Transverse colon (tissue), 4 donors: ENCODE data around the gene PEAK3. TPM values are rescaled to one million over a fixed set of nuclear protein-coding genes. Genes with fewer than 3 reads are reported as not detected.

Source experiments
- DNase-seq: peaks from one replicate; pipeline ENCODE4 v3.0.0-alpha.2; 2019
- H3K27ac ChIP-seq, 4 donors: fragments of 200-600 bp; sonication (generic); 2 replicates each; pipeline ENCODE4 v1.5.1; 2016 to 2018; ENCODE audit warnings: inconsistent platforms in 4 of 4
- H3K27me3 ChIP-seq: fragments of 200-600 bp; sonication (generic); 2 replicates; pipeline ENCODE4 v1.5.1; 2017; ENCODE audit warnings: inconsistent platforms
- H3K36me3 ChIP-seq, 4 donors: fragments of 200-600 bp; sonication (generic); 2 replicates each; pipeline ENCODE4 v1.5.1; 2017 to 2019; ENCODE audit warnings: inconsistent platforms in 4 of 4
- H3K4me1 ChIP-seq, 4 donors: fragments of 200-600 bp; sonication (generic); 2 replicates each; pipeline ENCODE4 v1.5.1; 2017 to 2020; ENCODE audit warnings: inconsistent platforms in 4 of 4
- H3K4me3 ChIP-seq, 4 donors: fragments of 200-600 bp; sonication (generic); 1 replicate in 1 of 4; 2 replicates in 3 of 4; pipeline versions ENCODE4 v1.5.1 to v1.6.1; 2017 to 2019; ENCODE audit warnings: inconsistent platforms in 4 of 4
- H3K9me3 ChIP-seq, 2 donors: fragments of 200-600 bp; sonication (generic); 2 replicates each; pipeline ENCODE4 v1.5.1; 2017 to 2019; ENCODE audit warnings: inconsistent platforms in 2 of 2
- EP300 ChIP-seq: sonication (generic); formaldehyde crosslinking; IDR thresholded peaks from one replicate; pipeline ENCODE4 v1.6.1; 2017; ENCODE audit warnings: antibody characterized with exemption, low read depth
- POLR2A ChIP-seq: fragments of 450-650 bp; IDR thresholded peaks from one replicate; pipeline ENCODE4 v1.6.1; 2016; ENCODE audit warnings: antibody characterized with exemption, mild to moderate bottlenecking, moderate library complexity
- POLR2AphosphoS5 ChIP-seq, 3 donors: sonication (generic); formaldehyde crosslinking; IDR thresholded peaks; one replicate each; pipeline ENCODE4 v1.6.1; 2016; ENCODE audit warnings: antibody characterized with exemption in 3 of 3
- WGBS, 2 donors: methylation state at CpG; one replicate each; pipeline ENCODE4 v1.1.5; 2018; ENCODE audit warnings: low coverage in 1 of 2; 5-methylcytosine and 5-hydroxymethylcytosine counted together
- in situ Hi-C, 4 donors: fragments of 200-750 bp; cut with MboI; loops; one replicate each; pipeline versions ENCODE4 v1.15.0 to v1.15.1; 2017; ENCODE audit warnings: low sequenced_read_pairs in 3 of 4, low pct_ligation_motif_present in 1 of 4, low pct_unique_long_range_greater_than_20kb in 1 of 4
- intact Hi-C: fragments of 100-400 bp; cut with DNase I; formaldehyde crosslinking; loops from one replicate; pipeline ENCODE4 v1.15.1; 2023; ENCODE audit warnings: low total_unique reads
- total RNA-seq, 4 donors: library from RNA; depleted of rRNA; stranded (reverse); fragments of >200 nt; gene quantifications; one replicate each; pipeline ENCODE4 v1.1.0, GENCODE V29; 2016
- TF ChIP-seq, protein P1 (sequence below), 5 experiments: fragments of 200-600 bp in 3 of 5; fragments of 450-650 bp in 2 of 5; sonication (generic) in 3 of 5; IDR thresholded peaks; 1 replicate in 2 of 5; 2 replicates in 3 of 5; pipeline ENCODE4 v1.5.1; 2016 to 2017; ENCODE audit warnings: antibody characterized with exemption in 5 of 5, inconsistent platforms in 3 of 5, mild to moderate bottlenecking in 2 of 5, moderate library complexity in 1 of 5

The PEAK3 gene
- total RNA-seq, 4 donors from 2014 or later = 0.27 to 1.1 (median 1.1) TPM; not detected in 1

DNA sequence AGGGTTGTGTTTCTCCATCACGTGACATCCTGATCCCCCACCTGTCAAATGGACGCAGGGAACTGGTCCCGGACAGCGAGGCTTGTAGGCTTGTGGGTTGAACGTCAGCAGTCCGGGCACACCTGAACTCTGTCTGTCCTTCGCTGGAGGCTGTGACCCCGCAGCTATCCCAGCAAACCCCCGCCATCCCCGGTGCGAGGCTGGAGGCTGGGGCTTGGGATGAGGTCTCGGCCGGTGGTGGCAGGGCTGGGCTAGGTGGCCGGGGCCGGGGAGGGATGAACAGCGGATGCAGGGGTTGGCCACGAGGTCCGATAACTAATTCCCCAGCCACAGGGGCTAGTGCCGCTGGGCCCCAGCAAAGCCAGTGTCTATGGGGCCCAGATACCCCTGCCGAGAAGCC lies 37.6 kb upstream of the PEAK3 start:
- H3K27ac ChIP-seq = no peak overlapping the region
- no peak for DNase-seq
- H3K36me3 ChIP-seq = peaks cover 0 to 3% (median 0%) of the 10 kb centered on the region in 4 donors
- peaks cover 4% of the 10 kb centered on the region for H3K27me3 ChIP-seq
- H3K9me3 ChIP-seq = peaks cover 6 to 7% of the 10 kb centered on the region in 2 donors
- H3K4me1 ChIP-seq = peaks cover 0 to 3% (median 0%) of the 10 kb centered on the region in 4 donors
- TF ChIP-seq, protein P1, sequence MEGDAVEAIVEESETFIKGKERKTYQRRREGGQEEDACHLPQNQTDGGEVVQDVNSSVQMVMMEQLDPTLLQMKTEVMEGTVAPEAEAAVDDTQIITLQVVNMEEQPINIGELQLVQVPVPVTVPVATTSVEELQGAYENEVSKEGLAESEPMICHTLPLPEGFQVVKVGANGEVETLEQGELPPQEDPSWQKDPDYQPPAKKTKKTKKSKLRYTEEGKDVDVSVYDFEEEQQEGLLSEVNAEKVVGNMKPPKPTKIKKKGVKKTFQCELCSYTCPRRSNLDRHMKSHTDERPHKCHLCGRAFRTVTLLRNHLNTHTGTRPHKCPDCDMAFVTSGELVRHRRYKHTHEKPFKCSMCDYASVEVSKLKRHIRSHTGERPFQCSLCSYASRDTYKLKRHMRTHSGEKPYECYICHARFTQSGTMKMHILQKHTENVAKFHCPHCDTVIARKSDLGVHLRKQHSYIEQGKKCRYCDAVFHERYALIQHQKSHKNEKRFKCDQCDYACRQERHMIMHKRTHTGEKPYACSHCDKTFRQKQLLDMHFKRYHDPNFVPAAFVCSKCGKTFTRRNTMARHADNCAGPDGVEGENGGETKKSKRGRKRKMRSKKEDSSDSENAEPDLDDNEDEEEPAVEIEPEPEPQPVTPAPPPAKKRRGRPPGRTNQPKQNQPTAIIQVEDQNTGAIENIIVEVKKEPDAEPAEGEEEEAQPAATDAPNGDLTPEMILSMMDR (IDR thresholded peaks at IDR 0.05) = no peak
- intact Hi-C loops = no loop called here
- in situ Hi-C loops = loop anchor here in 1 of 4 donors (25.0 kb wide), 1 partner anchor 293 kb away; no protein-coding TSS in a partner anchor
- H3K4me3 ChIP-seq = no peak overlapping the region
- WGBS, 2 donors = 88% methylated on average over 20 of the region's 20 CpGs; no CpG with 5 or more reads in 1 of the 2 donors

DNA sequence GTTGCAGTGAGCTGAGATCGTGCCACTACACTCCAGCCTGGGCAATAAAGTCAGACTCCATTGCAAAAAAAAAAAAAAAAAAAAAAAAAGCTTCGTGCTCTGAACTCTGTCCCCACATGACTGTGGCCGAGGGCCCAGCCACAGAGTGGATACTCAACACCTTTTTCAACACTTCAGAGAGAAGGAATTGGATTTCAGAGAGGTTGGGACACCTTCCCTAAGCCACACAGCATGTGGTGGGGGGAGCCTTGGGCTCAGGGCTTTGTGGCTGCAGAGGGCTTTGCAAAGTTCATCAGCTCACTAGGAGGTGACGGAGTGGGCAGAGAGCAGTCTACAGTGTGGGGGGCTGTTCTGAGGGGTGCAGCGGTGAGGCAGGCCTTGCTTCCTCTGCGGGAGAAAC lies 36.9 kb upstream of the PEAK3 start:
- in situ Hi-C loops (loop anchor here in 1 of 4 donors (25.0 kb wide), 1 partner anchor 293 kb away; no protein-coding TSS in a partner anchor), intact Hi-C loops (no loop called here)
- Histone ChIP-seq H3K9me3 (peaks cover 6 to 7% of the 10 kb centered on the region in 2 donors), H3K36me3 (no peaks in the 10 kb centered on the region), H3K27ac (no peak overlapping the region), H3K4me1 (peaks cover 0 to 3% (median 0%) of the 10 kb centered on the region in 4 donors), H3K27me3 (peaks cover 8% of the 10 kb centered on the region), H3K4me3 (no peak overlapping the region)
- no peak for TF ChIP-seq POLR2AphosphoS5 (IDR thresholded peaks at IDR 0.05)
- no peak for TF ChIP-seq POLR2A
- no peak for TF ChIP-seq EP300
- TF ChIP-seq, protein P1 (IDR thresholded peaks at IDR 0.05) = no peak
- 71% methylated on average over 6 of the region's 6 CpGs; no CpG with 5 or more reads in 1 of the 2 donors for WGBS, 2 donors
- DNase-seq = no peak

DNA sequence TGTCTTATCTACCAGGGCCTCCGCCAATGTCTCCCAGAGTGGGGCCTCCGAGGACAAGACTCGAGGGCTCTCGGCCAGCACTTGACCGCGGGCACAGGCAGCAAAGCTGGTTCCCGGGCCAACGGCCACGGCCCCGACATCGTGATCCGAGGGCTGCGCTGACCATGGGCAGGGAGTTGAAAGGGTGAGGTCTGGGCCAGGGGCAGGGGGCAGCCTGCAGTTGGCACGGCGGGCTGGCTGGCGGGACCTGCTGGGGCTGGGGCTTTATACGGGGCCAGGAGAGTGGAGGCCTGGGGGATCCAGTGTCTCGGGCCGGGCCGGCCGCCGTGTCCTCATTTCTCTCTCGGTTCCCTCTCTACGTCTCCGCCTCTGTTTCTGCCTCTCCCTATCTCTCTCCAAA lies 35.8 kb upstream of the PEAK3 start:
- Histone ChIP-seq H3K27ac (no peak overlapping the region), H3K27me3 (peaks cover 19% of the 10 kb centered on the region), H3K4me1 (peaks cover 0 to 3% (median 0%) of the 10 kb centered on the region in 4 donors), H3K36me3 (no peaks in the 10 kb centered on the region), H3K4me3 (no peak overlapping the region), H3K9me3 (peaks cover 6 to 7% of the 10 kb centered on the region in 2 donors)
- TF ChIP-seq, protein P1 (IDR thresholded peaks at IDR 0.05) = no peak
- TF ChIP-seq POLR2AphosphoS5 (IDR thresholded peaks at IDR 0.05) = no peak
- no peak for TF ChIP-seq EP300
- no peak for TF ChIP-seq POLR2A
- intact Hi-C loops (no loop called here), in situ Hi-C loops (loop anchor here in 1 of 4 donors (25.0 kb wide), 1 partner anchor 295 kb away; no protein-coding TSS in a partner anchor)
- no peak for DNase-seq
- WGBS, 2 donors = 85 to 86% methylated on average over 2 to 25 of the region's 25 CpGs

DNA sequence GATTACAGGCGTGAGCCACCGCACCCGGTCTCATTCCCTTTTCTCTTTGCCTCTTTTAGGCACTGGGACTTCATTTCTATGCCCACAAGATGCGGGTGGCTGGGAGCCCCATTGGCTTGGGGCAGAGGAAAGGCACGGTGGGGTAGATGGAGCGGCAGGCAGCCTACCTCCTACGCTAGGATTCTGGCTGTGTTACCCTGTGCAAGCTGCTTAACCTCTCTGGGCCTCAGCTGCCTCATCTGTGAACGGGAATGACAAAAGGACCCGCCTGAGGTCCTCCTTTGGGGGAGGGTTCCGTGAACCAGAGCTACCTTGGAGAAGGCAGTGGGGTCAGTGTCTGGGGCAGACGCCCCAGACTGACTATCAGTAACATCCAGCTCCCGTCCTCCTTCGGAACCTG lies 35.3 kb upstream of the PEAK3 start:
- Histone ChIP-seq H3K27ac (no peak overlapping the region), H3K27me3 (peaks cover 24% of the 10 kb centered on the region), H3K9me3 (peaks cover 6 to 7% of the 10 kb centered on the region in 2 donors), H3K36me3 (no peaks in the 10 kb centered on the region), H3K4me3 (no peak overlapping the region), H3K4me1 (peaks cover 0 to 3% (median 0%) of the 10 kb centered on the region in 4 donors)
- WGBS, 2 donors = 95% methylated on average over 13 of the region's 13 CpGs; no CpG with 5 or more reads in 1 of the 2 donors
- DNase-seq = no peak
- in situ Hi-C loops = loop anchor here in 1 of 4 donors (25.0 kb wide), 1 partner anchor 295 kb away; no protein-coding TSS in a partner anchor
- intact Hi-C loops = no loop called here
- TF ChIP-seq POLR2AphosphoS5 (IDR thresholded peaks at IDR 0.05) = no peak
- TF ChIP-seq EP300 = no peak
- no peak for TF ChIP-seq POLR2A
- TF ChIP-seq, protein P1 (IDR thresholded peaks at IDR 0.05) = no peak
